ENCODE measurements around the gene CHST11.
"Not testable (repeated sequence)": the region's sequence is repeated elsewhere in the genome, so short reads cannot be mapped to it uniquely, and the experiment has no call there.

CHST11 gene

DNA sequence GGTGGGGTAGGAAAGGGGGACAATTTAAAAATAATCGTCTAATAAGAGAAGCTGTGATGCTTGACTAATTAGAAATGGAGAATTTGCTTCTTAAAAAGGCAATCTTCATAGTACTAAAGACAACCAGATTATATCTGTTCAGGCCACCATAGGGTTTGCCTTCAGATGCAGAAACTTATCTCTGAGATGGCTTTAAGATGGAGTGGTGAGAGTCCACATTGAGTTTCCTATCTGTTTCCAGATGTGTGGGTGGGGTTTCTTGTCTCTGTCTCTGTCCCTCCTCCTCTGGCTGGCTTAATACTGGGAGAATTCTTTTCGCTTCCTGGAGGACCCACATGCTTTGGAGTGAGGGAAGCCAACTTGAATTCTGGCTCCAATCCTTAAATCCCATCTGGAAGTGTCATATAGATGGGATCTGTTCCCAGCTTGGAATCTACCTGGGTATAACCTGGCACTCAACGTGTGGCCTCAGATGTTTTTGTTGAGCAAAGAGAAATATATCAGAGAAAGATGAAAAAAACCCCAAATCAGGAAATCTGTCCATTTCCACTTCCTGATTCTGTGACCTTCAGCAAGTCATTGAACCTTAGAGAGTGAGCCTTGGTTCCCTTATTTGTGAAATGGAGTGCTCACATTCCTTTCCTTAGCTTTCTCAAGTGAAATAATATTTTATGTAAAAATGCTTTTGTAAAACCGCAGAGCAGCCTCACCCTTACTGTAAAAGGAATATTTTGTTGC lies 66.4 kb downstream of the CHST11 start:
- DNase-seq (ENCODE audit: extremely low read depth in 1 of 2, low read depth in 1 of 2) = no peak

DNA sequence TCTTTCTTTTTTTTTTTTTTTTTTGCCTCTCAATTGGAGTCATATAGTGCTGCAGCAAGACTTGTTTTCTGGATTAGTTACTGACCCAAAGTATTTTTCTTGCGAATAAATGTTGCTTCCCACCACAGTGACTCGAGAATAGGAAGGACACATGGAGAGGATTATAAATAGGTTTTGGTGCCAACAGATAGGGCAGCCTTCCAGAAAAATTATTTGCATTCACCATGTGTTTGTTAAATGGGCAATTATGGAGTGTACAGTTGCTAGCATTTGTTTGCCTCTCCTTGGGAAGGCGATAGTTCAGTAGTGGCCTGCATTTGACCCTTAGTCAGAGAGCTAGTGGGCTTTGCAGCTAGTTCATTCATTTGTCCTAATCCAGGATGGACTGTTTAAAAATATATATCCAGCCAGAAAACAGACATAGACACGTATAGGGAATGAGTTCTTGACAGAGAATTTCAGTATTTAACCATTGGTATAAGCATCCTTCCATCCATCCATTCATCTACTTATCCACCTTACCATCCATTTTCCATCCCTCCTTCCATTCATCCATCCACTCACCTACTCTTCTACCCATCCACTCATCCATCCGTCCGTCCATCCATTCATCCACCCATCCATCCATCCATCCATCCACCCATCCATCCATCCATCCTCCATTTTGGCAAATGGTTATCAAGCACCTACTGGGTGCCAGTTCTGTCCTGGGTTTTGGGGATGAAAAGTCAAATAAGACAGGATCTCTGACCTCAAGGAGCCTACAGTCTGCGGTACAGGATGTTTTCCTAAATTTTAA lies 67.5 kb downstream of the CHST11 start:
- DNase-seq (ENCODE audit: extremely low read depth in 1 of 2, low read depth in 1 of 2) = no peak

DNA sequence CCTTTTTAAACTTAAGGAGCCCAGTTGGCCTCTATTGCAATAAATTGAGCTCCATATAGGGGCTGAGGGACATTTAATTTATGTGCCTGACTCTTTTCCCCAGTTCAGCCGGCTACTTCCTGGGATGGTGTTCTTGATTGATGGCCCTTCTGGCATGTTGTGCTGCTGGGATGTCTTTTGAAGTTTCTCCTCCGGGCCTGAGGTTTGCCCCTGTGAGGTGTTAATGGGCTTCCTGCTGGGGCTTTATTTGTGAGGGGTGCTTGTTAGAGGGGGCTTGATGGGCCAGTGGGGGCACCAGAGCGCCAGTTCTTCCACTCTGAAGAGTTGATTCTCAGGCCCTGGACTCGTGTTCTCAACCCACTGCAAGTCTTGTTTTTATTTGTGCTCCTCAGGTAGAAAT lies 69.6 kb downstream of the CHST11 start:
- no peak for DNase-seq (ENCODE audit: extremely low read depth in 1 of 2, low read depth in 1 of 2)

DNA sequence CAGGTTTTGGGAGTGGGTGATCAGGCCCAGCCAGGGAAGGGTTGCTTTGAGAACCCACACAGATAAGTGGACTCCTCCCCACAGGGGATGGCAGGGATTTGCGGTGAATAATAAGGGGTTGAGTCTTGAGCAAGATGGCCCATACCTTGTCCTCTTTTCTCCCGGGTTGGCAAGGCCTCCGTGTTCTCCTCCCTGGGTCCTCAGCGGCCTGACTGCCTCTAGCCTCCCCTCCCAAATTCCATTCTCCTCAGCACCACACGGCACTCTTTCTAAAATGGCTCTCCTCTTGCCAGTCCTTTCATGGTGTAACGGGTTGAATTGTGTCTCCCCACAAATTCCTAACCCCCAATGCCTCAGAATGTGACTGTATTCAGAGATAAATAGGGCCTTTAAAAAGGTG lies 70.0 kb downstream of the CHST11 start:
- no peak for DNase-seq (ENCODE audit: extremely low read depth in 1 of 2, low read depth in 1 of 2)

DNA sequence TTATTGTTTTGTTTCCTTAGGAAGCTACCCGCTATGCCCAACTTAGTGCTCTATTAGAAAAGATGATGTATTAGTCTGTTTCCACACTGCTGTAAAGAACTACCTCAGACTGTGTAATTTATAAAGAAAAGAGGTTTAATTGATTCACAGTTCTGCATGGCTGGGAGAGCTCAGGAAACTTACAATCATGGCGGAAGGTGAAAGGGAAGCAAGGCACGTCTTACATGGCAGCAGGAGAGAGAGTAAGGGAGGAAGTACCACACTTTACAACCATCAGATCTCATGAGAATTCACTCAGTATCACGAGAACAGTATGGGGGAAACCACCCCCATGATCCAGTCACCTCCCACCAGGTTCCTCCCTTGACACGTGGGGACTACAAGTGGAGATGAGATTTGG lies 70.9 kb downstream of the CHST11 start:
- DNase-seq (ENCODE audit: extremely low read depth in 1 of 2, low read depth in 1 of 2) = not testable (repeated sequence)

DNA sequence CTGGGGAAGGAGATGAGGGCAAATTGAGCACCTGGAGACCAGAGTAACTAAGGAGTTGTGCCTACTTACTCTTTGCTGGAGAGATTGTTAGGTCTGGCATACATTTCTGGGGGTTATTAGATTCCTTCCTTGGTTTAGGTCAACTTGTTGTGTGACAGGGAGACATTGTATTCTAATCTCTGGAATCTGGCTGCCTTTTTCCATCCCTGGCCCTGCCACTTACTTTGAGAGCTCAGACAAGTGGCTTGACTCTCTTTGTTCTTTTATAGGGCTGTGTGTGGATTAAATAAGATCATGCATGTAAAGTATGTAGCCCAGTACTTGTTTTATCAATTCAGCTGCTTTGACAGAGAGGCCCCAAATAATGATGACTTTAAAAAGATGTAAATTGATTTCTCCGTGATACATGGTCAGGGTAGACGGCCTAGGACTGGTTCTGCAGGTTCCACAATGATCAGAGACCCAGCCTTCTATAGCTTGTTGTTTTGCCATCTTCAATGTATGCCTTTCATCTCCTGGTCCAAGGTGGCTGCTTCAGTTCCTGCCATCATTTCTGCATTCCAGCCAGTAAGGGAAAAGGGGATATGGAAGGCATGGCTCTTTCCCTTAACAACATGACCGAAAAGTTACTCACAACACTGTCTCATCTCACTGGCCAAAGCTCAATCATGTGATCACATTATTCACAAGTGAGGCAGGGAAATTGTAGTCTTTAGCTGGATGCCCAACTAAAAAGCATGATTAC lies 72.6 kb downstream of the CHST11 start:
- DNase-seq (ENCODE audit: extremely low read depth in 1 of 2, low read depth in 1 of 2) = no peak

DNA sequence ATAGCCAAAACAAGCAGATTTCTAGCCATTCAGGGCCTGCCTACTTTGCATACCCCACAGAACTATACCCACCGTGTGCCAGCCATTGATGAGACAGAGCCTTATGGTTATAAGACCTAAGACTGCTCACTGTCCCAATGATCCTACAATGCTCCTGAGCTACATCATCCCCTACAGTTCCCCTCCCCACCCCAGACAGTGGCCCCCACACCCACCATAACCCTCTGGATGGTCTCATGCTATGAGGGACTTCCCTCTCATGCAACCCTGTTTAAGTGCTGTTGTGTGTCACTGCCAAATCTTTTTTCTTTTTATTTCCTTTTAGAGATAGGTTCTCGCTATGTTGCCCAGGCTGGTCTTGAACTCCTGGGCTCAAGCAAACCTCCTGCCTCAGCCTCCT lies 75.9 kb downstream of the CHST11 start:
- DNase-seq (ENCODE audit: extremely low read depth in 1 of 2, low read depth in 1 of 2) = no peak

DNA sequence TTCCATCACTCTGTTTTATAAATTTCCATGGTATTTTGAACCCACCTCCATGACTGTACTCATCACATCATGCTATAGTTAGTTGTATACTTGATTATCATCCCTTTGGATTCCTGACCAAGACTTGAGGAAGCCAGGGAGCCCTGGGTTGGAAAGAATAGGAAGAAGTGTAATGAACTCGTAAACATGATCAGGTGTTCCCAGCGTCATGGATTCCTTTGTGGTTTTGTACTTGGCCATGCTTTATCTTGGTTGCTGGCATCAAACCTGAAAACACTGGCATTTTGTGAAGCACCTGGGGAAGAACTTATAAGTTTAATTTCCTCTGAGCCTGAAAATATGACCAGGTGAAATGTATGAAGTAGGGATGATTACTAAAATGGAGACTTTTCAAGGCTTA lies 76.4 kb downstream of the CHST11 start:
- no peak for DNase-seq (ENCODE audit: extremely low read depth in 1 of 2, low read depth in 1 of 2)

DNA sequence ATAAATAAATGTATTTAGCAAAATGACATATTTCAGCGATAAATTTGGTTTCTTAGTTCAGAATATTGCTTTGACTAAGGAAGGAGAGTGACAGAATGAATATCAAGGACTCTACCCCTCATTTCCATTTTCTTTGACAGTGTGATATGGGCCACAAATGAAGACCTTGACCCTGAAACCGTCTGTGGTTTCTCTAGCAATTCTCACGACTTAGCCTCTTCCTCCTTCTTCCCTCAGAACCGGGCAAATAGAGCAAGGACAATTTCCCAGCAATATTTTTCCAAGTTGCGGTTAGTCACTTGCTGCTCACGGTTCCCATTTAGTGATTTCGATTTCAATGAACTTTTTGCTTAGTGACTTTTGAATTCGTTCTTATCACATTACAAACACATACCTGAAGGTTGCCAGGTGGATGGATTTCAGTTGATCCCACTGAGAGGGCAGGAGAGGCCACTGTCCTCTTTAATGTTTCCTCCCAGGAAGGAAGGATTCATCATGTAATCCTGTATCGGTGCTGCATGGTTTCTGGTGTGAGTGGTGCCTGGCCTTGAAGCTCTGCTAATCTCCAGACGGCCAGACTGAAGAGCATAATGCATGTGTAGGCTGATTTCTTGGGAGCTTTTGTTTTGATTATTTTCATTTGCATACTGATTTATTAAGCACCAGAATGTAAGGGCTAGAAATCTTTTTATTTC lies 77.6 kb downstream of the CHST11 start:
- no peak for DNase-seq (ENCODE audit: extremely low read depth in 1 of 2, low read depth in 1 of 2)

DNA sequence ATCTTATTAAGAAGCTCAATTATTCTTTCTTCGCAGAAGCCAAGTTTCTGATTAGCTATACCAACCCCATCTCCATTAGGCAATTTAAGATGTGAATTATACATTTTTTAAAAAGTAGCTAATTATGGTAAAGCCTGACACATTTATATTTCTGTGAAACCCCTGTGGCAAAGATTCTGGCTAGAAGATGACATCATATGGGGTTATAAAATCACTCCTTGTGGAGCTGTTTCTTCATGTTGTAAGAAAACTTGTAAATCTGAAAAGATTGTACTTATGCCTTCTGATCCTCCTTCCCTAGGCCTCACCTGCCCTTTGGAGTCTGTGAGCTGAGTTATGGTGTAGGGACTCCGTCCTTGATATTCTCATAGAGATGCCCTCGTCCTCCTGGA lies 78.1 kb downstream of the CHST11 start:
- no peak for DNase-seq (ENCODE audit: extremely low read depth in 1 of 2, low read depth in 1 of 2)

DNA sequence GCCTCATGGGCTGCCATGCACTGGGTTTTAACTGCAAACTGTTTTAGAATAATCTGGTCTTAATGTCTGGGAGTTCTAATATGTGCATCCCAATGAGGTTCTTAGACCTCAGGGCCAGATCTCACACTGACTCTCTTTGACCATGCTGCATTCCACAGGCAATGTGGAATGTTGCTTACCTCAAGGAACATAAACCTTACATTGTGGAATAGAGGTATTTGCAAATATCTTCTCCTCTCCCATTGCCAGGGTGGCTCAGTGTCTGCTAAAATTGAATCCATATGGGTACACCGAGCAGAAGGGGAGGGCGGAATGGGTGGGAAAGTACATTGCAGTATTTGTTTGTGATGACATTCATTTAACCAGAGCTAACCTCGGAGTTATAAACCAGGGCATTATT lies 78.6 kb downstream of the CHST11 start:
- no peak for DNase-seq (ENCODE audit: extremely low read depth in 1 of 2, low read depth in 1 of 2)

DNA sequence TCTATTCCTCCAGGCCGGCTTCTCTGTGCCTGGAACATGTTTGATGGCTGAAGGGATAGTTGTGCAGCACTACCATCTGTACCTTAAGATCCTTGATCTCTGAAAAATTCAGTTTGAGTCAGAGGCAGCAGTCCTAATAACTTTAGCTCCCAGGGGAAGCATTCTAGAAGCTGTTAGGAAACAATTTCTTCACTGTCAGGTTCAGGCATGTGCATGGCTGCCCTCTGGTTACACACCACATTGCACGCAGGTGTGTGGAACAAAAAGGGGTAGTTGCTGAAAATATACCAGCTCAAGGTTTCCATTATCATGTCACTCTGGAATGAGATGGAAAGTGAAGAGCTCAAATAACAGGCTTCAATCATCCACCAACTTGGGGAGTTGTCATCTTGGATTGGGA lies 80.1 kb downstream of the CHST11 start:
- DNase-seq (ENCODE audit: extremely low read depth in 1 of 2, low read depth in 1 of 2) = no peak

DNA sequence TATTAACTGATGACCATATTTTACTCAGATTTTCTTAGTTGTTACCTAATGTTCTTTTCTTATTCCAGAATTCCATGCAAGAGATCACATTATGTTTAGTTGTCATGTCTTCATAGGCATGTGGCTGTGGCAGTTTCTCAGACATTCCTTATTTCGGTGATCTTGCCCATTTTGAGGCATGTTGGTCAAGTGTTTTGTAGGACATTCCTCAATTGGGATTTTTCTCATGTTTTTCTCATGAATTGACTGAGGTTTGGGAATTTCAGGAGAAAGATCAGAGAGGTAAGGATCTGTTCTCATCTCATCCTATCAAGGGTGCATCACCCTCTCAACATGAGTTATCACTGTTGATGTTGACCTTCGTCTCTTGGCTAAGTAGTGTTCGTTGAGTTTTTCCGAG lies 81.3 kb downstream of the CHST11 start:
- DNase-seq (ENCODE audit: extremely low read depth in 1 of 2, low read depth in 1 of 2) = no peak

DNA sequence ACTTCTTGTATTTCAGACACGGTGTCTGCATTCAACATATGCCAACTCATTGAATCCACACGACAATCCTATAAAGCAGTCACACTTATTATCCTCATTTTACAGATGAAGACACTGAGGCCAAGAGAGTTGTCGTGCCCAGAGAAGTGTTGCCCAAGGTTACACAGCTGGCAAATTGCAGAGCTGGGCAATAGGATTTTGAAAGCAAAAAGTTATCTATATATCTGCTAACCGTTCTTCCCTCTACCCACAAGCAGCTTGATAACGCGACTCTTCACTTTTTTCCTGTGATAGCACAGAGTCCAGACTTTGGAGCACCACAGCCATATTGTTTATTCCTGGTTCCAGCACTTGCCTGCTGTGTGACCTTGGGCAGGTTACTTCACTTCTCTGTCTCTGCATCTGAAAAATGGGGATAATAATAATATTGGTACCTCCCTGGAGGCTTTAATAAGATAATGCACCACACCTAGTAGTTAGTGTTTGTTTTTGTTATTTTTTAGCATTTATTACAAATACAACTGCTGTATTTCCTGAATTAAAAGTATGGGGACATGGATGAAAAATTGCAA lies 82.2 kb downstream of the CHST11 start:
- no peak for DNase-seq (ENCODE audit: extremely low read depth in 1 of 2, low read depth in 1 of 2)

DNA sequence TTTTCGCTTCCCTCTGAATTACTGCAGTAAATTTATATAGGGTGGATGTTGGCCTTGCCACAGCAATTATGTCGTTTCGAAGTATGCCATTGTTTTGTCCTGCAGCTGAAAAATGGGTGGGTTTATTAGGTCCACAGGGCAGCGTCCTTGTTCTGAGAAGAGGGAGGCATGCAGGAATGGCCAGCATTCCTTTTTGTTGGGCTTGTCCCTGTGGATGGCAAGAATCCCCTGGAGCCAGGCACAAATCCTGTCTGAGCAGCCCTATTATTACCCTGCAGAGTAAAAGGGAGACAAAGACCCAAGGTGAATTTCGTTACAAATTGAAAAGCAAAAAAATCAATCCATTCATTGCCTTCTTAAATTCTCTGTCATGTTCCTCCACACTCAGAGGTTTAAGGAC lies 88.1 kb downstream of the CHST11 start:
- no peak for DNase-seq (ENCODE audit: extremely low read depth in 1 of 2, low read depth in 1 of 2)

DNA sequence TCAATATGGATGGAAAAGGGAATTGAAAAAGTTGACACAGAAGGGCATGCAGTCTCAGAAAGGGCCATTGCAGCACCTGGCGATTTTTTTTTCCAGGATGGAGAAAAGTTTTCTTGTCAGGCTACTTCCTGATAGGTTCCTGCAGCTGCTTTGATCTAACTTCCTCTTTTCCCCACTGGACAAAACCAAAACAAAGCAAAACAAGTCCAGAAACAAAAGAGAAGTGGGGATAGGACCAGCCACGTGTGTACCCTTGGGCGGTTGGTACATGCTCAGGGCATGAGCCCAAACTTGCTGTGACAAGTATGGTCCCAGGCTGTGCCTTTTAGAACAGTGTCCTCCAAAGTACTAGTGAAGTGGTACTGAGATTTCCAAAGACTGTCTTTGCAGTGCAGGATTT lies 89.8 kb downstream of the CHST11 start:
- DNase-seq (ENCODE audit: extremely low read depth in 1 of 2, low read depth in 1 of 2) = no peak

DNA sequence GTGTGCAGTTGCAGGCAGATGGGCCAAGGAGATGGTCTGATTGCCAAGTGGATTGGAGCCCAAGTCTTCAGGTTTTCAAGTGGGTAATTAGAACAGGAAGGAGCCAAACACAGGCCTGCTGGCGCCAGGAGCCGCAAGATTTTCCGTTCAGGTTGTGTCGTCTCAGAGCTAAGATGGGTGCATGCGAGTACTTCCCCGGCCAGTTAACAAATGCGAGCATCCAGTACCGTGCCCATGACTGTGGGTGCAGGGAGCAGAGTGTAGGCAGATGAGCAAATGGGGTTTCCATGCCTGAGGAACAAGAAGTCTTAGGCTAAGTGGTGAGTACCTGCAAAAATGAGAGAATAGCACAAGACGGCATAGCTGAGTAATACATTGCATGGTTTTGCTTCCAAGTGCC lies 90.5 kb downstream of the CHST11 start:
- DNase-seq (ENCODE audit: extremely low read depth in 1 of 2, low read depth in 1 of 2) = no peak

DNA sequence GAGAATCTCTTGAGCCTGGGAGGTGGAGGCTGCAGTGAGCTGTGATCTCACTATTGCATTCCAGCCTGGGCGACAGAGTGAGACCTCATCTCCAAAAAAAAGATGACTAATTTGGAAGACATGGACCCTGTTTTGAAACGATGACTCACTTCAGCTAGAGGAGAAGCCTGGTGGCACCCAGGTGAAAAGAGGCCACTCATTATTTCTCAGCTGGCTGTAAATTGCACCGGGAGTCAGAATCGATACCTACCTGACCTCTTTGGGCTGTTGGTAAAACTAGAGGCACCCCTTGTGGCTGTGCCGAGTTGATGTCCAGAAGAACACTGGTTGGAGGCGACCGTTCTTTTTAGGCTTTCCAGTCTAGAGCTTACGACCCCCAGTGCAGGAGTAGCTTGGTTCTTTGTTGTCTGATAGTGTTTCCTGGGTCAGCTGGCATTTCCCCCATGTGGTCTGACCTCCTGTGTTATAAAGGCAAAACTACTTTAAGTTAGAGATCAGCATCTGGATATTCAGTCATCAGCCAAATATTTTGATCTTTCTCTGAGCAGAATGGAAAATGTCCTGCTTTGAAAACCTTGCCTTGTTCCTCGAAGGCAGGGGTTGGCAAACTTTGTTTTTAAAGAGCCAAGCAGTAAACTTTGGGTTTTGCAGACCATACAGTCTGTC lies 93.2 kb downstream of the CHST11 start:
- no peak for DNase-seq (ENCODE audit: extremely low read depth in 1 of 2, low read depth in 1 of 2)

DNA sequence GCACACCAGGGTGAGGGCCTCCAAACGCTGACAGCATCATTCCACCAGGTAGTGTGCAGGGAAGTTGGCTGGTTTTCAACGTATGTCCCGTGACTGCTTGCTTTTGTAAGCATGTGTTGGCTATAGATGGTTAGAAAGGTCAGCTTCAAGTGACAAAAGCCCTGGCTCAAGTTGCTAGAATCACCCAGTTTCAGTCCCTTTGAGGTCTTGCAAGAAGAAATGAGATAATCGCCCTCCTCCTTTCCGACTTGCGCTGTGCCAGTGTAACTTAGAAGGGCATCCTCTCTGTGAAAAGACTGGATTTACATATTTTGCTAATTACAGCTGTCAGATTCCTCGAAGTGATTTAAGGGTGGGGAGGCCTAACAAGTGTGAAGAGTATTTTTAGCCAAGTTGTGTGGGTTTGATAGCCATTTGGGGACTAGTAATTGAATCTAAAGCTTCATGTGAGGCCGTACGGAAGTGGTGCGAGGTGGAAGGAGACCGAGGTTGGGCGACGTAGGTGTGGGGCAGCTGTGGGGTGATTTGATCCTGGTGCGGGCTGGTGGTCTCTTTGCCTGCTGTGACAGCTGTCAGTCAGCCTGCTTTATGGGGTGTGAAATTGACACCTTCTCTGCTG lies 94.7 kb downstream of the CHST11 start:
- DNase-seq (ENCODE audit: extremely low read depth in 1 of 2, low read depth in 1 of 2) = no peak

DNA sequence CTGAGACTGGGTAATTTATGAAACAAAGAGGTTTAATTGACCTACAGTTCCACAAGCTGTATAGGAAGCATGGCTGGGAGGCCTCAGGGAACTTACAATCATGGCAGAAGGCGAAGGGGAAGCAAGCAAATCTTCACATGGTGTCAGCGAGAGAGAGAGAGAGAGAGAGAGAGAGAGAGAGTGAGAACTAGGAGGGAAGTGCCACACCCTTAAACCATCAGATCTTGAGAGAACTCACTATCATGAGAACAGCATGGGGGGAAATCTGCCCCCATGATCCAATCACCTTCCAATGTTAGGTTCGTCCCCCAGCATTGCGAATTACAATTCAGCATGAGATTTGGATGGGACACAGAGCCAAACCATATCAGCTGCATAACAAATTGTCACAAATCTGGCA lies 96.7 kb downstream of the CHST11 start:
- no peak for DNase-seq (ENCODE audit: extremely low read depth in 1 of 2, low read depth in 1 of 2)
